Parathyroid adenoma (tissue), 2 donors: ENCODE data around the gene OR51E1.

Experiments used
- H2AFZ ChIP-seq: fragments of 300-600 bp; sonication (generic); one replicate; pipeline ENCODE4 v1.7.0; 2017; ENCODE audit warnings: antibody characterized with exemption, mild to moderate bottlenecking
- H3K27ac ChIP-seq: fragments of 300-600 bp; sonication (generic); one replicate; pipeline ENCODE4 v1.7.0; 2017
- H3K27me3 ChIP-seq: fragments of 300-600 bp; sonication (generic); one replicate; pipeline ENCODE4 v1.7.0; 2017; ENCODE audit warnings: low read length; ENCODE audit not compliant: control insufficient read depth, insufficient read depth
- H3K36me3 ChIP-seq: fragments of 300-600 bp; sonication (generic); one replicate; pipeline ENCODE4 v1.7.0; 2017; ENCODE audit warnings: low read length; ENCODE audit not compliant: control insufficient read depth, insufficient read depth
- H3K4me1 ChIP-seq: fragments of 300-600 bp; sonication (generic); one replicate; pipeline ENCODE4 v1.7.0; 2017; ENCODE audit warnings: control low read depth
- H3K4me2 ChIP-seq: fragments of 300-600 bp; sonication (generic); one replicate; pipeline ENCODE4 v1.7.0; 2017; ENCODE audit warnings: low read length
- H3K4me3 ChIP-seq: fragments of 300-600 bp; sonication (generic); one replicate; pipeline ENCODE4 v1.7.0; 2017; ENCODE audit warnings: low read depth, low read length
- H3K79me2 ChIP-seq: fragments of 300-600 bp; sonication (generic); one replicate; pipeline ENCODE4 v1.7.0; 2017; ENCODE audit warnings: control low read depth
- H3K9ac ChIP-seq: fragments of 300-600 bp; sonication (generic); one replicate; pipeline ENCODE4 v1.7.0; 2017; ENCODE audit warnings: mild to moderate bottlenecking
- H3K9me3 ChIP-seq: fragments of 300-600 bp; sonication (generic); one replicate; pipeline ENCODE4 v1.7.0; 2017; ENCODE audit warnings: low read length; ENCODE audit not compliant: control insufficient read depth
- CTCF ChIP-seq: fragments of 300-600 bp; sonication (generic); IDR thresholded peaks from one replicate; pipeline ENCODE4 v1.7.0; 2017; ENCODE audit warnings: antibody characterized with exemption, mild to moderate bottlenecking
- donor health status: primary hyperparathyroidism.

OR51E1 gene

GRCh38 chr11:4637662-4638047, 6.1 kb upstream of the OR51E1 start:
- Histone ChIP-seq H3K9me3 (no peaks in the 10 kb centered on the region), H2AFZ (no peak overlapping the region), H3K36me3 (no peaks in the 10 kb centered on the region), H3K9ac (no peak overlapping the region), H3K27ac (no peak overlapping the region), H3K79me2 (no peaks in the 10 kb centered on the region), H3K4me2 (no peak overlapping the region), H3K4me3 (no peak overlapping the region), H3K4me1 (no peaks in the 10 kb centered on the region), H3K27me3 (no peaks in the 10 kb centered on the region)
- no peak for TF ChIP-seq CTCF

- H3K27ac ChIP-seq: no peak overlapping the region
- no peak overlapping the region for H2AFZ ChIP-seq
- H3K4me3 ChIP-seq: no peak overlapping the region
- H3K36me3 ChIP-seq: no peaks in the 10 kb centered on the region
- TF ChIP-seq CTCF: no peak
- no peak overlapping the region for H3K9ac ChIP-seq
- no peaks in the 10 kb centered on the region for H3K27me3 ChIP-seq
- H3K4me1 ChIP-seq: no peaks in the 10 kb centered on the region
- H3K4me2 ChIP-seq: no peak overlapping the region
- no peaks in the 10 kb centered on the region for H3K9me3 ChIP-seq
- no peaks in the 10 kb centered on the region for H3K79me2 ChIP-seq
These were observed 3.9 kb upstream of the OR51E1 start for GRCh38 chr11:4639931-4640330.

GRCh38 chr11:4641501-4641900, 2.3 kb upstream of the OR51E1 start:
- Histone ChIP-seq H3K4me2 (no peak overlapping the region), H2AFZ (no peak overlapping the region), H3K4me3 (no peak overlapping the region), H3K9me3 (no peaks in the 10 kb centered on the region), H3K27me3 (no peaks in the 10 kb centered on the region), H3K36me3 (no peaks in the 10 kb centered on the region), H3K79me2 (no peaks in the 10 kb centered on the region), H3K4me1 (no peaks in the 10 kb centered on the region), H3K27ac (no peak overlapping the region), H3K9ac (no peak overlapping the region)
- TF ChIP-seq CTCF: no peak

GRCh38 chr11:4642043-4642442, 1.7 kb upstream of the OR51E1 start:
- no peak overlapping the region for H3K4me3 ChIP-seq
- H3K36me3 ChIP-seq: no peaks in the 10 kb centered on the region
- H3K4me2 ChIP-seq: no peak overlapping the region
- H3K79me2 ChIP-seq: no peaks in the 10 kb centered on the region
- H3K4me1 ChIP-seq: no peaks in the 10 kb centered on the region
- H3K9me3 ChIP-seq: no peaks in the 10 kb centered on the region
- TF ChIP-seq CTCF: no peak
- no peak overlapping the region for H3K27ac ChIP-seq
- no peak overlapping the region for H3K9ac ChIP-seq
- no peaks in the 10 kb centered on the region for H3K27me3 ChIP-seq
- no peak overlapping the region for H2AFZ ChIP-seq

GRCh38 chr11:4643076-4643475, 706 bp upstream of the OR51E1 start:
- H3K27ac ChIP-seq: no peak overlapping the region
- no peaks in the 10 kb centered on the region for H3K79me2 ChIP-seq
- H3K36me3 ChIP-seq: no peaks in the 10 kb centered on the region
- no peaks in the 10 kb centered on the region for H3K9me3 ChIP-seq
- H3K9ac ChIP-seq: no peak overlapping the region
- H3K4me2 ChIP-seq: no peak overlapping the region
- H3K4me3 ChIP-seq: no peak overlapping the region
- no peak overlapping the region for H2AFZ ChIP-seq
- no peak for TF ChIP-seq CTCF
- no peaks in the 10 kb centered on the region for H3K4me1 ChIP-seq
- H3K27me3 ChIP-seq: no peaks in the 10 kb centered on the region
